IMR-90 (cell line): ENCODE data around the gene CALN1.

Source experiments
- BHLHE40 ChIP-seq: fragments of 150-350 bp; IDR thresholded peaks from 2 replicates; pipeline ENCODE4 v1.6.1; 2016; ENCODE audit warnings: mild to moderate bottlenecking, low read depth, low read length
- CEBPB ChIP-seq: IDR thresholded peaks from 2 replicates; pipeline ENCODE4 v1.6.1; 2012; ENCODE audit warnings: low read depth, low read length, improper control_type of control experiment
- ELK1 ChIP-seq: fragments of 150-350 bp; IDR thresholded peaks from 2 replicates; pipeline ENCODE4 v1.6.1; 2016; ENCODE audit warnings: low read depth, mild to moderate bottlenecking, low read length, moderate library complexity, borderline replicate concordance
- FOS ChIP-seq: fragments of 150-350 bp; IDR thresholded peaks from 2 replicates; pipeline ENCODE4 v1.6.1; 2016; ENCODE audit warnings: low read depth, low read length
- MAZ ChIP-seq: IDR thresholded peaks from 2 replicates; pipeline ENCODE4 v1.6.1; 2012; ENCODE audit warnings: low read depth, mild to moderate bottlenecking, low read length, improper control_type of control experiment, moderate library complexity, borderline replicate concordance
- MXI1 ChIP-seq: IDR thresholded peaks from 2 replicates; pipeline ENCODE4 v1.6.1; 2012; ENCODE audit warnings: low read depth, mild to moderate bottlenecking, low read length, moderate library complexity, borderline replicate concordance
- NFE2L2 ChIP-seq: fragments of 150-350 bp; IDR thresholded peaks from 2 replicates; pipeline ENCODE4 v1.6.1; 2016; ENCODE audit warnings: low read depth, mild to moderate bottlenecking, low read length
- POLR2A ChIP-seq: IDR thresholded peaks from 2 replicates; pipeline ENCODE4 v1.6.1; 2012; ENCODE audit warnings: mild to moderate bottlenecking, low read depth, low read length
- RAD21 ChIP-seq: IDR thresholded peaks from 2 replicates; pipeline ENCODE4 v1.6.1; 2012; ENCODE audit warnings: low read length, improper control_type of control experiment
- RCOR1 ChIP-seq: IDR thresholded peaks from 2 replicates; pipeline ENCODE4 v1.6.1; 2012; ENCODE audit warnings: mild to moderate bottlenecking, low read length, improper control_type of control experiment; ENCODE audit not compliant: insufficient replicate concordance
- RFX5 ChIP-seq: IDR thresholded peaks from 2 replicates; pipeline ENCODE4 v1.8.0; 2012; ENCODE audit warnings: low read depth, mild to moderate bottlenecking, low read length, moderate library complexity
- SMC3 ChIP-seq: fragments of 150-350 bp; IDR thresholded peaks from 2 replicates; pipeline ENCODE4 v1.6.1; 2016; ENCODE audit warnings: low read depth, mild to moderate bottlenecking, antibody characterized with exemption, low read length, moderate library complexity
- USF2 ChIP-seq: fragments of 150-350 bp; IDR thresholded peaks from 2 replicates; pipeline ENCODE4 v1.6.1; 2017; ENCODE audit warnings: mild to moderate bottlenecking, antibody characterized with exemption, low read length, low read depth
- TF ChIP-seq, protein P1 (sequence below): conservative IDR thresholded peaks from 2 replicates; pipeline ENCODE4 v1.5.1; 2012; ENCODE audit warnings: mild to moderate bottlenecking, low read depth, low read length, improper control_type of control experiment

DNA sequence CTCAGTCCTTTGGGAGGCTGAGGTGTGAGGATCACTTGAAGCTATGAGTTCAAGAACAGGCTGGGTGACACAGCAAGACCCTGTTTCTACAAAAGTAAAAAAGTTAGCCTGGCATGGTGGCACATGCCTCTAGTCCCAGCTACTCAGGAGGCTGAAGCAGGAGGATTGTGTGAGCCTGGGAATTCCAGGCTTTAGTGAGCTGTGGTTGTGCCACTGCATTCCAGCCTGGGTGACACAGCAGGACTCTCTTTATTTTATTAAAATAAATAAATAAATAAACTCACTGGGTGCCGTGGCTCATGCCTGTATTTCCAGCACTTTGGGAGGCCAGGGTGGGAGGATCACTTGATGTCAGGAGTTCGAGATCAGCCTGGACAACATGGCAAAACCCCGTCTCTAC, 607.9 kb downstream of the CALN1 start:
- no peak for TF ChIP-seq POLR2A
- no peak for TF ChIP-seq USF2
- no peak for TF ChIP-seq RFX5
- TF ChIP-seq, protein P1, sequence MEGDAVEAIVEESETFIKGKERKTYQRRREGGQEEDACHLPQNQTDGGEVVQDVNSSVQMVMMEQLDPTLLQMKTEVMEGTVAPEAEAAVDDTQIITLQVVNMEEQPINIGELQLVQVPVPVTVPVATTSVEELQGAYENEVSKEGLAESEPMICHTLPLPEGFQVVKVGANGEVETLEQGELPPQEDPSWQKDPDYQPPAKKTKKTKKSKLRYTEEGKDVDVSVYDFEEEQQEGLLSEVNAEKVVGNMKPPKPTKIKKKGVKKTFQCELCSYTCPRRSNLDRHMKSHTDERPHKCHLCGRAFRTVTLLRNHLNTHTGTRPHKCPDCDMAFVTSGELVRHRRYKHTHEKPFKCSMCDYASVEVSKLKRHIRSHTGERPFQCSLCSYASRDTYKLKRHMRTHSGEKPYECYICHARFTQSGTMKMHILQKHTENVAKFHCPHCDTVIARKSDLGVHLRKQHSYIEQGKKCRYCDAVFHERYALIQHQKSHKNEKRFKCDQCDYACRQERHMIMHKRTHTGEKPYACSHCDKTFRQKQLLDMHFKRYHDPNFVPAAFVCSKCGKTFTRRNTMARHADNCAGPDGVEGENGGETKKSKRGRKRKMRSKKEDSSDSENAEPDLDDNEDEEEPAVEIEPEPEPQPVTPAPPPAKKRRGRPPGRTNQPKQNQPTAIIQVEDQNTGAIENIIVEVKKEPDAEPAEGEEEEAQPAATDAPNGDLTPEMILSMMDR, result no peak
- no peak for TF ChIP-seq CEBPB
- TF ChIP-seq NFE2L2, result no peak
- no peak for TF ChIP-seq BHLHE40
- no peak for TF ChIP-seq RAD21
- TF ChIP-seq SMC3, result no peak
- no peak for TF ChIP-seq MAZ
- no peak for TF ChIP-seq ELK1
- no peak for TF ChIP-seq FOS
- no peak for TF ChIP-seq MXI1
- no peak for TF ChIP-seq RCOR1
